Measurements from ENCODE around the gene INF2.

Gene INF2

GRCh38 chr14:104743461-104744380 lies 54.3 kb downstream of the INF2 start:
- POLR2A ChIA-PET, result interaction anchor here (2.0 kb wide), 1 partner anchor 8 kb away, joined by 11 read pairs; the partner anchor contains the start of gene SIVA1
- CTCF ChIA-PET, result no interaction called here
- no peak for TF ChIP-seq FOXM1 (IDR thresholded peaks at IDR 0.05; ENCODE audit: borderline replicate concordance)
- TF ChIP-seq FOXK2 (IDR thresholded peaks at IDR 0.05), result no peak
- no peak for TF ChIP-seq NFRKB (IDR thresholded peaks at IDR 0.05)
- TF ChIP-seq SP1 (IDR thresholded peaks at IDR 0.05), result no peak
- no peak for TF ChIP-seq TARDBP (IDR thresholded peaks at IDR 0.05)
- TF ChIP-seq FOXA1 (IDR thresholded peaks at IDR 0.05), result no peak
- no peak for TF ChIP-seq ELF4 (IDR thresholded peaks at IDR 0.05)
- TF ChIP-seq CTBP1 (IDR thresholded peaks at IDR 0.05; ENCODE audit: borderline replicate concordance), result no peak
- no peak for TF ChIP-seq PKNOX1 (IDR thresholded peaks at IDR 0.05)
- no peak for TF ChIP-seq BHLHE40 (IDR thresholded peaks at IDR 0.05; ENCODE audit: borderline replicate concordance)
- TF ChIP-seq L3MBTL2 (conservative IDR thresholded peaks at IDR 0.05), result no peak
- TF ChIP-seq LEF1 (IDR thresholded peaks at IDR 0.05; ENCODE audit: borderline replicate concordance), result no peak
- no peak for TF ChIP-seq HDGF (IDR thresholded peaks at IDR 0.05; ENCODE audit: borderline replicate concordance)
- TF ChIP-seq SUZ12 (IDR thresholded peaks at IDR 0.05), result no peak
- no peak for TF ChIP-seq ZNF384 (IDR thresholded peaks at IDR 0.05)
- no peak for DNase-seq (ENCODE audit: extremely low spot score)

GRCh38 chr14:104744484-104744883 lies 55.1 kb downstream of the INF2 start:
- POLR2A ChIA-PET, result interaction anchor here (0.6 kb wide), 1 partner anchor 8 kb away, joined by 3 read pairs; the partner anchor contains the start of gene SIVA1
- TF ChIP-seq PKNOX1 (IDR thresholded peaks at IDR 0.05) (0 out of 2 replicates have a peak, but pooled peaks have one; percentile 6), LEF1 (IDR thresholded peaks at IDR 0.05; ENCODE audit: borderline replicate concordance) (no peak)
- no peak for DNase-seq (ENCODE audit: extremely low spot score)
- CTCF ChIA-PET, result no interaction called here

GRCh38 chr14:104745431-104745830 lies 56.0 kb downstream of the INF2 start:
- ChIA-PET CTCF (no interaction called here), POLR2A (no interaction called here)
- DNase-seq (ENCODE audit: extremely low spot score), result no peak
- TF ChIP-seq LEF1 (IDR thresholded peaks at IDR 0.05; ENCODE audit: borderline replicate concordance) (no peak), ELF4 (IDR thresholded peaks at IDR 0.05) (no peak), ARNT (IDR thresholded peaks at IDR 0.05) (no peak), FOXK2 (IDR thresholded peaks at IDR 0.05) (no peak), L3MBTL2 (conservative IDR thresholded peaks at IDR 0.05) (no peak), TARDBP (IDR thresholded peaks at IDR 0.05) (no peak), HDGF (IDR thresholded peaks at IDR 0.05; ENCODE audit: borderline replicate concordance) (no peak), FOXA1 (IDR thresholded peaks at IDR 0.05) (no peak), SP1 (IDR thresholded peaks at IDR 0.05) (no peak), PKNOX1 (IDR thresholded peaks at IDR 0.05) (no peak), ZNF384 (IDR thresholded peaks at IDR 0.05) (no peak), FOXM1 (IDR thresholded peaks at IDR 0.05; ENCODE audit: borderline replicate concordance) (no peak), CTBP1 (IDR thresholded peaks at IDR 0.05; ENCODE audit: borderline replicate concordance) (no peak), NFRKB (IDR thresholded peaks at IDR 0.05) (no peak), BHLHE40 (IDR thresholded peaks at IDR 0.05; ENCODE audit: borderline replicate concordance) (no peak), SUZ12 (IDR thresholded peaks at IDR 0.05) (no peak)

- TF ChIP-seq ARNT (IDR thresholded peaks at IDR 0.05), result no peak
- TF ChIP-seq SP1 (IDR thresholded peaks at IDR 0.05), result no peak
- no peak for TF ChIP-seq PKNOX1 (IDR thresholded peaks at IDR 0.05)
- TF ChIP-seq HDGF (IDR thresholded peaks at IDR 0.05; ENCODE audit: borderline replicate concordance), result no peak
- no peak for TF ChIP-seq SUZ12 (IDR thresholded peaks at IDR 0.05)
- no peak for TF ChIP-seq NFRKB (IDR thresholded peaks at IDR 0.05)
- no peak for TF ChIP-seq FOXK2 (IDR thresholded peaks at IDR 0.05)
- no peak for TF ChIP-seq TARDBP (IDR thresholded peaks at IDR 0.05)
- TF ChIP-seq FOXM1 (IDR thresholded peaks at IDR 0.05; ENCODE audit: borderline replicate concordance), result no peak
- TF ChIP-seq ZNF384 (IDR thresholded peaks at IDR 0.05), result no peak
- TF ChIP-seq ELF4 (IDR thresholded peaks at IDR 0.05), result no peak
- TF ChIP-seq BHLHE40 (IDR thresholded peaks at IDR 0.05; ENCODE audit: borderline replicate concordance), result no peak
- no peak for TF ChIP-seq LEF1 (IDR thresholded peaks at IDR 0.05; ENCODE audit: borderline replicate concordance)
- TF ChIP-seq CTBP1 (IDR thresholded peaks at IDR 0.05; ENCODE audit: borderline replicate concordance), result no peak
- no peak for TF ChIP-seq L3MBTL2 (conservative IDR thresholded peaks at IDR 0.05)
- no peak for TF ChIP-seq FOXA1 (IDR thresholded peaks at IDR 0.05)
- no peak for DNase-seq (ENCODE audit: extremely low spot score)
- POLR2A ChIA-PET, result no interaction called here
- CTCF ChIA-PET, result no interaction called here
Observed at GRCh38 chr14:104746071-104746545, 56.7 kb downstream of the INF2 start.

GRCh38 chr14:104746934-104747481 lies 57.6 kb downstream of the INF2 start:
- ChIA-PET POLR2A (interaction anchor here (0.8 kb wide), 1 partner anchor 10 kb away, joined by 3 read pairs; no protein-coding TSS in a partner anchor), CTCF (no interaction called here)
- no peak for DNase-seq (ENCODE audit: extremely low spot score)
- TF ChIP-seq BHLHE40 (IDR thresholded peaks at IDR 0.05; ENCODE audit: borderline replicate concordance) (no peak), L3MBTL2 (conservative IDR thresholded peaks at IDR 0.05) (no peak), SUZ12 (IDR thresholded peaks at IDR 0.05) (no peak), SP1 (IDR thresholded peaks at IDR 0.05) (no peak), FOXM1 (IDR thresholded peaks at IDR 0.05; ENCODE audit: borderline replicate concordance) (no peak), NFRKB (IDR thresholded peaks at IDR 0.05) (no peak), CTBP1 (IDR thresholded peaks at IDR 0.05; ENCODE audit: borderline replicate concordance) (no peak), ARNT (IDR thresholded peaks at IDR 0.05) (no peak), LEF1 (IDR thresholded peaks at IDR 0.05; ENCODE audit: borderline replicate concordance) (no peak), HDGF (IDR thresholded peaks at IDR 0.05; ENCODE audit: borderline replicate concordance) (no peak), ZNF384 (IDR thresholded peaks at IDR 0.05) (no peak)

Data from HEK293T (cell line).